HG03060 (cell line): Measurements from ENCODE around the gene SELENOO.

Experiments used
- ATAC-seq: cut with Tn5 transposase; IDR thresholded peaks from one replicate; pipeline ENCODE4 v1.9.1; 2021; ENCODE audit warnings: low read depth, moderate number of reproducible peaks; ENCODE audit not compliant: unreplicated experiment

Gene SELENOO

DNA sequence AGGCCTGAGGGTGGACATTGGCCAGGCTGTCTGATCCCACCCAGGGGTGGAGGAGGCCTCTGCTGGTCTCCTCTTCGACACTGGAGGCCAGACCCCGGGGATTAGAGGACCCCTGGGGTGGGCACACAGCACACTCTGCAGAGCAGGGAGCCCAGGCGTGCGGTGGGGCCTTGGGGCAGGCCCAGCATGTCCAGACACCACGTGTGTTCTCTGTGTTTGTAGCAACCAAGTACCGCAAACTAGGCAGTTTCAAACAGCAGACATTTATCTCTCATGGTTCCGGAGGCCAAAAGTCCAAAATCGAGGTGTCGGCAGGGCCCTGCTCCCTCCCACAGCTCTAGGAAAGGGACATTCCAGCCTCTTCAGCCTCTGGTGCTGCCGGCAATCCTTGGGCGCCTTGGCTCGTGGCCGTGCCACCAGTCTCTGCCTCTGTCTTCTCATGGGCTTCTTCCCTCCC is 28.8 kb upstream of the SELENOO start:
- ATAC-seq = no peak

GRCh38 chr22:50173311-50173982 is 27.4 kb upstream of the SELENOO start:
- ATAC-seq = no peak

- no peak for ATAC-seq
These were observed 26.8 kb upstream of the SELENOO start for GRCh38 chr22:50173983-50174355.

DNA sequence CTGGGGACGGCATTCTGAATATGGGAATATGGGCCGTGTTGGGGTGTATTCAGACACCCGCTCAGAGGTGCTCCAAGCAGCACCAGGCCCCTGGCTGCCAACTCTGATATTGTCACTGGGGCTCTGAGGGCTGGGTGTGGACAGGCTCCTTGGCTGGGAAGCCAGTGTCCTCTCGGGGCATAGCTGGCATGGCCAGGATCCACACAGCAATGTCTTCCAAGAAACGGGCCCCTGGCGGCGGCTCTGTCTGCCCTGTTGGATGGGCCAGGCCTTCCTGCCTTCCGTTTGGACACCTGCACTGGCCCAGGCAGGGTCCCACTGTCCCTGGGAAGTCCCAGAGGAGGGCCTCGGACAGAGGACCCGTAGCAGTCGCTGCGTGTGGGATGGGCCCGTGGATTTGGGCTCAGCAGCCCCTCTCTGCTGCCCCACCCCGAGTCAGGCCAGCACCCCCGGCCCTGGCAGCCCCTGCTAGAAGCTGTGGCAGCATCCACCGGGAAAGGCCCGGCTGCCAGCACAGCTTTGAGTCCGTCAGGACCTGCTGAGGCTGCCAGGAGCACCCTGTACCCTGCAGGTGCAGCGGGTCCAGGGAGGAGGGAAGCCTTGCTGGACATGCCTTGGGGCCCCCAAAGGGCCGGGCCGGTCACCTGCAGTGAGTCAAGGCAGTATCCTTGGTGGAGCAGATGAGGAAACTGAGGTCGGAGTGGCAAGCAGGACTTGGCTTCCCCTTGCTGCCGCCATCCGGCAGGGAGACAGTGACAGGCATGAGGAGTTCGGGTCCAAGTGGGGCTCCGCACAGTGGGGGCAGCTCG is 26.2 kb upstream of the SELENOO start:
- no peak for ATAC-seq

DNA sequence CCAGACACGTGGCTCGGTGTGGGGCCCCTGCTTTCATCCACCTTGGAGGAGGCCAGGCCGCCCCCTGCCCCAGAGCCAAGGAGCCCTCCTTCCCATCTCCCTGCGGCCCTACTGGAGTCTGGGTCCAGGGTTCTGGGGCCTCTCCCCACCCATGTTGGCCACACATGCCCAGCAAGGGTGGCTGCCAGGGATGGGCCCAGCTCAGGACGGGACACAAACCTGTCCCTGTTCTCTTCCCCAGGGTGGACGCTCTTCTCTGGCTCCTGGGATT is 25.7 kb upstream of the SELENOO start:
- ATAC-seq = no peak

GRCh38 chr22:50175921-50176849 is 24.6 kb upstream of the SELENOO start:
- no peak for ATAC-seq

DNA sequence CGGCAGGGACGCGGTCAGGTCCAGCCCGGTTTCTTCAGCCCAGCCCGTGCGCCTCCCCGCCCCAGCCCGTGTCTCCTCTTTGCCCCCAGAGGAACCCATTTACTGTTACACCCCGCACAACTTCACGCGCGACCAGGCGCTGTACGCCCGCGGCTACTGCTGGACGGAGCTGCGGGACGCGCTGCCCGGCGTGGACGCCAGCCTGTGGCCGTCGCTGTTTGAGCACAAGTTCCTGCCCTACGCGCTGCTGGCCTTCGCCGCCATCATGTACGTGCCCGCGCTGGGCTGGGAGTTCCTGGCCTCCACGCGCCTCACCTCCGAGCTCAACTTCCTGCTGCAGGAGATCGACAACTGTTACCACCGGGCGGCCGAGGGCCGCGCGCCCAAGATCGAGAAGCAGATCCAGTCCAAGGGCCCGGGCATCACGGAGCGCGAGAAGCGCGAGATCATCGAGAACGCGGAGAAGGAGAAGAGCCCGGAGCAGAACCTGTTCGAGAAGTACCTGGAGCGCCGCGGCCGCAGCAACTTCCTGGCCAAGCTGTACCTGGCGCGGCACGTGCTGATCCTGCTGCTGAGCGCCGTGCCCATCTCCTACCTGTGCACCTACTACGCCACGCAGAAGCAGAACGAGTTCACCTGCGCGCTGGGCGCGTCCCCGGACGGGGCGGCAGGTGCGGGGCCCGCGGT is 23.8 kb upstream of the SELENOO start:
- no peak for ATAC-seq

- no peak for ATAC-seq
These were observed 23.0 kb upstream of the SELENOO start for GRCh38 chr22:50177537-50178470.

DNA sequence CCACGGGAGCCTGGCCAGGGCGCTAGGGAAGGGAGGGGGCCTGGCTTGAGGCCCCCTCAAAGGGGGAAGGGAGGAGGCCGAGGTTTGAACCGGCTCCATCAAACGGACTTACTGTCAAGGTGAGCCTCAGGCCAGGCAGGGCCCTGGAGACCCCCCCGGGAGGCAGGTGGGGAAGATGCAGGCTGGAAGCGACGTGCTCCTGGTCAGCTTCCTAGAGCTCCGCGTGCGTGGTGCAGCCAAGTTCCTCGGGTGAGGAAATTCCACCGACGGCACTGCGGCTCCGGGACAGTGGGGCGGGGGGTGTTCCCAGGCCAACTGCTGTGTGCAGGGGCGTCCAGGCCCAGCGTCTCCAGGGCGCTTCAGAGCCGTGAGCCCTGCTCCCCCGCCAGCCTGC is 22.3 kb upstream of the SELENOO start:
- ATAC-seq = no peak

- no peak for ATAC-seq
These were observed 21.6 kb upstream of the SELENOO start for GRCh38 chr22:50178871-50179869.

DNA sequence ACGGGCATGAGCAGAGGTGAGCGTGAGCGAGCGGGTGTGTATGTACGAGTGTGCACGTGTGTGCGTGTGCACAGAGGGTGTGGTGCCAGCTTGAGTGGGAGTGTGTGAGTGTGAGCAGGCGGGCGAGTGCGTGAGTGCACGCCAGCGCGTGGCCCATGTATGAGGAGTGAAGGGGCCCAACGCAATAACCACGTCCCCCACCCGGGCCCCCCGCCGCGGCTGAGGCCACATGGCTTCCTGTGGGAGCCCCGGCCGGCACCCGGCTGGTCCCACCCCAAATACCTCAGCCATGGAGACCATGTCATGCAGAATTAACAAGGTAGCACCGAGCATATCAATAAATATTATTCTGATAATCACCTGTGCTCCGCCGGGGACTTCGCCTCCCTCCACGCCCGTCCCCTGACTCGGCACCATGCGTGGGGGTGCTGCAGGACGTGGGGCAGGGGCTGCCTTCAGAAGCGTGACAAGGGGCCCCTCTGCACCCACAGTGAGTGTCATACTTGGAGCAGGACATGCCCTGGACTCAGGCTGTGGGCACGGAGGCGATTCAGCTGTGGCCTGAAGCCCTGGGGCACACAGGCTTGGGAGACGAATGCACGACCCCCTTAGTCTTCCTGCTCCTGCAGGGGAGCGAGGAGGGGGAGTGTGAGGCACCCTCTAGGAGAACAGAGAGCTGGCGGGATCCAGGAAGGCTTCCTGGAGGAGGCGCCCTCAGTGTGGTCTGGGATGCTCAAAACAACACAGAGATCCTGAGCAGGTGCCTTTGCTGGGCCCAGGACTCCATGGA is 20.7 kb upstream of the SELENOO start:
- no peak for ATAC-seq

- ATAC-seq = no peak
These were observed 19.9 kb upstream of the SELENOO start for GRCh38 chr22:50180727-50181521.

- no peak for ATAC-seq
These were observed 18.4 kb upstream of the SELENOO start for GRCh38 chr22:50182176-50183081.

- no peak for ATAC-seq
These were observed 17.5 kb upstream of the SELENOO start for GRCh38 chr22:50183141-50183971.
